A204.1 (cell line): ENCODE measurements around the gene ALG8.
"Not testable (repeated sequence)": the region's sequence is repeated elsewhere in the genome, so short reads cannot be mapped to it uniquely, and the experiment has no call there.

Experiments used
- FAIRE-seq: peaks from 2 replicates; lab custom pipeline; 2012; peaks lifted over from hg19 to GRCh38; lab: Jason Lieb, UNC

Gene ALG8

DNA sequence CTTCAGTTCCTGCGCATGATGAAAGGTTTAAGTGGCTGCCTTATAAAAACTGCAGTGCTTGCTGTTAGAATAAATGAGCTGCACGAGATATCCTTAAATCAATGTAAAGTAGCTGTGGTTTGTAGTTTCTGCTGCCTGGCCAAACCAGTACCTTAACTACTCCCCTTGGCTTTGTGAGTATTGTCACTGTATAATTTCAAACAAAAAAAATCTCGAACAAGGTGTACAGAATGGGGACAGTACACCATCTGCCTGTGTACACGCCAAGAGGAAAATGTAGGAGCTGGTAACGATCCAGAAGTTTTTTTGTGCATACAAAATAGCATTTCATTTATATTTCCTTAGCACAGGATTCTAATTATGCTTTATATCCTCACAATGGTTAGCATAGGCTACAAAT lies 39.2 kb downstream of the ALG8 start:
- FAIRE-seq: no peak

DNA sequence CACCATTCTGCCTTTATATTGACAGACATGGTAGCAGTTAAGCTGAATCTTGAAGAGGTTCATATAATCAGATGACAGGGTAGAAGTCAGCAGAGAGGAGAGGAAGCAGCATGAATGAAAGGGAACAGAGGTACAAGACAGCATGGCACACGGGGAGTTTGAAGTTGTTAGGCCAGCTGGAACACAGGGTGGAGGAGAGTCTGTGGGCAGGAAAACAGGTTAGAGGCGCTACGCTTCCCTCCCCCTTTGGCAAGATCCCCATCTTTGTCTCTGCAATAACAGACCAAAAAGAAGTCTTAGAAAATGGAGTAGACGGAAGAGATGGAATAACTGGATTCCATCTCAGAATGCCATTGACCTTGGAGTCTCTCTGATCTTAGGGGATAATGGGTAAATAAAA lies 39.8 kb downstream of the ALG8 start:
- FAIRE-seq: no peak

DNA sequence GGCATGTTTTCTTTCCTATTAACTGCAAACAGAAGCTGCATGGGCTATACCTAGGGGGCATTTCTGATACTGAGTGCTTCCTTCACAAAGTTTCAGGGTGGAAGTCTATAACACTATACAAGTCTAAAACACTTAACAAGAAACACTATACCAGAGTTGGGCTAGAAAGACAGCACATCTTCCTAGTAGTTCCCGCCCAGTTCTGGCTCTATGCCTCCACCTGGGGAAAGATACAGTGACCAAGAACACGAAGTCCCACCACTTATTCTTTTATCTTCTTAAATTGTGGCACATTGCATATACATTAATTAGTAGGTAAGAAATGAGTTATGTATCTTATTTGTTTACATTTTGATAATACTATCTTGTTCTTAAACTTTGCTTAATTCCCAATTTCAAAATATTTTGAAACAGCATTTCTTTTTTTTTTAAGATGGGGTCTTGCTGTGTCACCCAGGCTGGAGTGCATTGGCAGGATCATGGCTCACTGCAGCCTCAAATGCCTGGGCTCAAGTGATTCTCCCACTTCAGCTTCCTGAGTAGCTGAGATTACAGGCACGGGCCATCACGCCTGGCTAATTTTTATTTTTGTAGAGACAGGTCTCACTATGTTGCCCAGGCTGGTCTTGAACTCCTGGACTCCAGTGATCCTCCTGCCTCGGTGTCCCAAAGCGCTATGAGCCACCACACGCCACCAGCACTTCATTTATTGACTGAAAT lies 41.6 kb downstream of the ALG8 start:
- FAIRE-seq: no peak

DNA sequence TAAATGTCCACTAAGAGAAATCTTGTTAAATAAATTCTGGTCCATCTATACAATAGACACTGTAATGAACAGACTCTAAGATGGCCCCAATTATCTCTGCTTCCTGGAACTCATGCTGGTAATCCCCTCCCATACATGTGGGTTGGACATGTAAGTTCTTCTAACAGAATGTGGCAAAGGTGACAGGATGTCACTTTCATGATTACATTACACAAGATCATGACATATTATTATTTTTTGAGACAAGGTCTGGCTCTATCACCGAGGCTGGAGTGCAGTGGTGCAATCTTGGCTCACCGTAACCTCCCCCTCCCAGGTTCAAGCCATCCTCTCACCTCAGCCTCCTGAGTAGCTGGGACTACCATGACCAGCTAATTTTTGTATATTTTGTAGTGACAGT lies 45.2 kb downstream of the ALG8 start:
- FAIRE-seq: no peak

DNA sequence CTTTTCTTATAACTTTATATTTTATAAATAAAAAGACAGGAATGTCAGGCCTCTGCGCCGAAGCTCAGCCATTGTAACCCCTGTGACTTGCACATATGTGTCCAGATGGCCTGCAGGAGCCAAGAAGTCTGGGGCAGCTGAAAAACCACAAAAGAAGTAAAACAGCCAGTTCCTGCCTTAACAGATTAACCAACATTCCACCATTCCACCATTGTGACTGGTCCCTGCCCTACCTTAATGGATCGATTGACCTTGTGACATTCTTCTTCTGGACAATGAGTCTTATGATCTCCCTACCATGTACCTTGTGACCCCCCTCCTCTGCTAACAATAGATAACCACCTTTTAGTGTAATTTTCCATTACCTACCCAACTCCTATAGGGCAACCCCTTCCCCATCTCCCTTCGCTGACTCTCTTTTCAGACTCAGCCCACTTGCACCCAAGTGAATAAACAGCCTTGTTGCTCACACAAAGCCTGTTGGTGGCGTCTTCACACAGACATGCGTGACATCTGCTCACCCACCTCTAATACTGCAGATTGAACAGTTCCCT lies 52.8 kb downstream of the ALG8 start:
- FAIRE-seq: not testable (repeated sequence)

DNA sequence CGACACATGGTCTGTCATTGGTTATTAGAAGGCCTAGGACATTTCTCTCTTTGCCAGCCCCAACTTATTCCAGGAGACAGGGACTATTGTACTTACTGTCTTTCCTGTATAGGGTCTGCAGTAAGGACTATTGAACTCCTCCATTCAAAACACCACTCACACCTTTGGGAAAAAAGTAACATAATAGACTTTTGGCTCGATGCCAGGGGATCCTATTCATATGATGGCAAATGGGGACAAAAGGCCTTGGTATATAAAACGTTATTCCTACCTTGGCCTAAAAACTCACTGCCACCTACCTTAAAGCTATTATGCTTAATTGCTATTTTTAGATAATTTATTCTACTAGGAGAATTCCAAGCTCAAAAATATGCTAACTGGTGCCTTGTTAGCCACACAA lies 53.5 kb downstream of the ALG8 start:
- FAIRE-seq: no peak

DNA sequence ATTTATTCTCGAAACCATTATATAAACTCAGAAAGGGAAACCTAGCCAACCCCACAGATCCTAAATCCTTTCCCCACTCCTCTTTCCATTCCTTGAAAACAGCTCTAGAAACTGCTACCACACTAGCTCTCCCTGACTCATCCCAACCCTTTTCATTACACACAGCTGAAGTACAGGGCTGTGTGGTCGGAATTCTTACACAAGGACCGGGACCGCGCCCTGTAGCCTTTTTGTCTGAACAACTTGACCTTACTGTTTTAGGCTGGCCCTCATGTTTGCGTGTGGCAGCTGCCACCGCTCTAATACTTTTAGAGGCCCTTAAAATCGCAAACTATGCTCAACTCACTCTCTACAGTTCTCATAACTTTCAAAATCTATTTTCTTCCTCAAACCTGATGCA lies 54.9 kb downstream of the ALG8 start:
- not testable (repeated sequence) for FAIRE-seq

DNA sequence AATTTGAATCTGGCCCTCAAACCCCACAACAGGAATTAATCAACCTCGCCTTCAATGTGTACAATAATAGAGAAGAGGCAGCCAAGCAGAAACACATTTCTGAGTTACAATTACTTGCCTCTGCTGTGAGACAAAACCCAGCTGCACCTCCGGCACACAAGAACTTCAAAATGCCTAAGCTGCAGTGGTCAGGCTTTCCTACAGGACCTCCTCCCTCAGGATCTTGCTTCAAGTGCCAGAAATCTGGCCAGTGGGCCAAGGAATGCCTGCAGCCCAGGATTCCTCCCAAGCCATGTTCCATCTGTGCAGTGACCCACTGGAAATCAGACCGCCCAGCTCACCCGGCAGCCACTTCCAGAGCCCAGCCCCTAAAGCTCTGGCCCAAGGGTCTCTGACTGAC lies 56.4 kb downstream of the ALG8 start:
- no peak for FAIRE-seq

DNA sequence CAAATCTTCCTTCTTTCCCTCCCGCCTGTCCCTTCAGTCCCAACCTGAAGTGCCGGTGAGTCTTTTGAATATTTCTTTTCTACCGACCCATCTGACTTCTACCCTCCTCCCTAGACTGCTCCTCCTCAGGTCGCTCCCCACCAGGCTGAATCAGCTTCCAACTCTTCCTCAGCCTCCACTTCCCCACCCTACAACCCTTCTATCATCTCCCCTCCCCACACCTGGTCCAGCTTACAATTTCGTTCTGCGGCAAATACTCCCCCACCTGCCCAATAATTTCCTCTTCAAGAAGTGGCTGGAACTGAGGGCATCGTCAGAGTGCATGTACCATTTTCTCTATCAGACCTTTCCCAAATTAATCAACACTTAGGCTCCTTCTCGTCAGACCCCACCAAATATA lies 57.3 kb downstream of the ALG8 start:
- FAIRE-seq: no peak

DNA sequence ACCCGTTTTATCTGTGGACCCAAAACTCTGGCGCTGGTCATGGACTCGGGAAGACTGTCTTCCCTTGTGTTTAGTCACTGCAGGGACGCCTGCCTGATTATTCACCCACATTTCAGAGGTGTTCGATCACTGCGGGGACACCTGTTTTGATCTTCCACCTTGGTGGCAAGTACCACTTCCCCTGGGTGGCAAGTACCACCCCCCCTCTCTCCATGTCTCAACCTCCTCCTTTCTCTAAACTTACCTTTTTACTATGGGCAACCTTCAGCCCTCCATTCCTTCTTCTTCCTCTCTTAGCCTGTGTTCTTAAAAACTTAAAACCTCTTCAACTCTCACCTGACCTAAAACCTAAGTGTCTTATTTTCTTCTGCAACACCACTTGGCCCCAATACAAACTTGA lies 57.8 kb downstream of the ALG8 start:
- FAIRE-seq: no peak

DNA sequence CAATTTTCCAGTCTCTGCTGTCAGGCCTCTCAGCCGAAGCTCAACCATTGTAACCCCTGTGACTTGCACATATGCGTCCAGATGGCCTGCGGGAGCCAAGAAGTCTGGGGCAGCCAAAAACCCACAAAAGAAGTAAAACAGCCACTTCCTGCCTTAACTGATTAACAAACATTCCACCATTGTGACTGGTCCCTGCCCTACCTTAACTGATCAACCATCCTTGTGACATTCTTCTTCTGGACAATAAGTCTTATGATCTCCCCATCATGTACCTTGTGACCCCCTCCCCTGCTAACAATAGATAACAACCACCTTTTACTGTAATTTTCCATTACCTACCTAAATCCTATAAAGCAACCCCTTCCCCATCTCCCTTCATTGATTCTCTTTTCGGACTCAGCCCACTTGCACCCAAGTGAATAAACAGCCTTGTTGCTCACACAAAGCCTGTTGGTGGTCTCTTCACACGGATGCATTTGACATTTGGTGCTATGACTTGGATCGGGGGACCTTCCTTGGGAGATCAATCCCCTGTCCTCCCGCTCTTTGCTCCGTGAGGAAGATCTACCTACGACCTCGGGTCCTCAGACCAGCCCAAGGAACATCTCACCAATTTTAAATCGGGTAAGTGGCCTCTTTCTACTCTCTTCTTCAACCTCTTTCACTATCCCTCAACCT lies 58.5 kb downstream of the ALG8 start:
- FAIRE-seq: no peak

DNA sequence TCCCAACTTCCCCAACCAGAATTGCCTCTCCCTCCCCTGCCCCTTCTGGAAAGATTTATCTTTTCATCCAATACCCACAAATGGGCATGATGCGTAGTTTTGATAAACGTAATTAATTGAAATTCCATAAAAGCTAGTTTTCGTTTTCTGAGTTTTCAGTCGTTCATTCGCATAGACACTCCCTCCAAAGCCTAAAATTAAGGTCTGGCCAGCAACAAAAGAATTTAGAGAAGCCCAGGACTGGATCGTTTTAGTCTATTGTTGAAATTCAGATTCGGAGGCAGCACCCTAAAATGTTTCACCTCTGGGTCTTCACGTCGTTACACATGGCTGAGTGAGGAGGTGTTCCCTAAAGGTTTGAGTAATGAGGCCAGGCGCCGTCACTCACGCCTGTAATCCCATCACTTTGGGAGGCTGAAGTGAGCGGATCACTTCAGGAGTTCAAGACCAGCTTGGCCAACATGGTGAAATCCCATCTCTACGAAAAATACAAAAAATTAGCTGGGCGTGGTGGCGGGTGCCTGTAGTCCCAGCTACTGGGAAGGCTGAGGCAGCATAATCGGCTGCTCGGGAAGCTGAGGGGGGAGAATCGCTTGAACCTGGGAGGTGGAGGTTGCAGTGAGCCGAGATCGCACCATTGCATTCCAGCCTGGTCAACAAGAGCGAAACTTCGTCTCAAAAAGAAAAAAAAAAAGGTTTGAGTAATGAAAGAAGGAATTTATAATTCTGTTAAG lies 59.2 kb downstream of the ALG8 start:
- no peak for FAIRE-seq

DNA sequence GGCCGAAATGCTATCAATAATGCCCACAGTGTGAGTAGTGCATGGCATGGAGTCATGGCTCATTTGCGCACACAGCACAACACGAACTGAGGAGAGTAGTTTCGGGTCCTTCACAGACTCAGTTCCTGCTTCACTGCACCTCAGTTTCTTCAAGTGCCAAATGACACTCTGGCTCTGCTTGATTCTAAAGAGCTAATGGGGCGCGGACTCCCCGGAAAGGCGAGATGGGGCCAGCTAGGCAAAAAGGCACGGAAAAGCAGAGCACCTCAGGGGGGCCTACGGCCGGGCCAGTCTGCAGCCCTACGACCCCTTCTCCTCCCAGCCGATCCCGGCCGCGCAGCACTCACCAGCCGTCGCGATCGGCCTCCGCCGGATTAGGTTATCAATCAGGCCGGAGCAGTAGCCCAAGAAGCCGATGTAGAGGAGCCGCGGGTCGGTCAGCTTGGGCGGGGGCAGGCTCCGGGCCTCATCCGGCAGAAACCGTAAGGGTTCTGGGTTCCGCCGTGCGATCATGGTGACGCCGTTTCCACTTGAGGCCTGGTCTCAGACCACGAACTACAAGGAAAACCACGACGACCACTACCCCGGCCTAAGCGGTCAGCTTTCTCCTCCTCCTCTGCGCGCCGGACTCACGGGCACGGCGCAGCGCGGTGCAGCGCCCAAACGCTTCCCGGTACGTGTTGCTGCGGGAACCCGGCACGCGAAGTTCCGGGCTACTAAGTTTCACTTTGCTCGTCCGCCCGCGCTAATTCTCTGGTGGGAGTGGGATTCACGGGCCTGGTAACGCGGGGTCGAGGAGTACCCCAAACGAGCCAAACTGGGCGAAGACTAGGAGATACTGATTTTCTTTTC lies 60.0 kb downstream of the ALG8 start, which contains the start of gene NDUFC2:
TSS of gene NDUFC2 (minus strand) at position 631 of the 852 bp plus-strand sequence. CDS start at position 513, 118 bp downstream.
- no peak for FAIRE-seq

DNA sequence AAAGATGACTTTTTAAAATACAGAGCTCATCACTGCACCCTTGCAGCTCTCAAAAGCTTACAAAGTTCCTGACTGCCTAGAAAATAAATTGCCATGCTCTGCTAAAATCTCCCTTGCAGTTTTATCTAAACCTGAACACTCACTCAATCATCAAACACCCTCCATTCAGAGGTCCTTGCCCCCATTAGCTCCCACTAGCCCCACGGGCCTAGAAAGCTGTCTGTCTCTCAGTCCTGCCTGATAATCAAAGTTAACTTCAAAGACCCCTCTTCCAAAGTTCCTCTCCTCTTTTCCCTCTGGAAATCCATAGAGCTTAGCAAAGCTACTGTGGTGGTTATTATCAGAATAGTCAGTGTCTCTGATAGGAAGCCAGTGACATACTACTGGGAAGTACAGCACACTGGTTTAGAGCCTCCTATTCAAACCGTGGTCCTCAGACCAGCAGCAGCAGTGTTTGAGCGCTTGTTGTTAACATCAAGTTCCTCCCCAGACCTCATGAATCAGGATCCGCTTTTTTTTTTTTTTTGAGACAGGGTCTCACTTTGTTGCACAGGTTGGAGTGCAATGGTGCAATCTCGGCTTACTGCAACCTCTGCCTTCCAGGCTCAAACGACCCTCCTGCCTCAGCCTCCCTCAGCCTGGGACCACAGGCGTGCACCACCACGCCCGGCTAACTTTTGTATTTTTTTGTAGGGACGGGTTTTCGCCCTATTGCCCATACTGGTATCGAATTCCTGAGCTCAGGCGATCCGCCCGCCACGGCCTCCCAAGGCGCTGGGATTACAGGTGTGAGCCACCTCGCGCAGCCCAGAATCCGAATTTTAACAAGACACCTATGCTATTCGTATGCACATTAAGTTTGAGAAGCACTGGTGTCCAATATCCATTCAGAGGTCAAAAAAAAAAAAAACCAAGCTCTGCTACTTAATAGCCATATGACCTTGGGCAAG lies 60.9 kb downstream of the ALG8 start:
- FAIRE-seq: no peak

DNA sequence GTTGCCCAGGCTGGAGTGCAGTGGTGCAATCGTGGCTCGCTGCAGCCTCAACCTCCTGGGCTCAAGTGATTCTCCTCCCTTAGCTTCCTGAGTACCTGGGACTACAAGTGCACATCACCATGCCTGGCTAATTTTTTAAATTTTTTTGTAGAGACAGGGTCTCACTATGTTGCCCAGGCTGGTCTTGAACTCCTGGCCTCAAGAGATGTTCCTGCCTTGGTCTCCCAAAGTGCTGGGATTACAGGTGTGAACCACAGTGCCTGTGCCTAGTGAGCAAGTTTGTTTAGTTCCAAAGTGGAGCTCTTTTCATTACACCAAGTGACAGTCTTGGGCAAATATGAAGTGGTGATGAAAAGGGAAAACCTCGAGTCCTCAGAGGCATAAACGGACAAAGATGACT lies 61.8 kb downstream of the ALG8 start:
- not testable (repeated sequence) for FAIRE-seq

DNA sequence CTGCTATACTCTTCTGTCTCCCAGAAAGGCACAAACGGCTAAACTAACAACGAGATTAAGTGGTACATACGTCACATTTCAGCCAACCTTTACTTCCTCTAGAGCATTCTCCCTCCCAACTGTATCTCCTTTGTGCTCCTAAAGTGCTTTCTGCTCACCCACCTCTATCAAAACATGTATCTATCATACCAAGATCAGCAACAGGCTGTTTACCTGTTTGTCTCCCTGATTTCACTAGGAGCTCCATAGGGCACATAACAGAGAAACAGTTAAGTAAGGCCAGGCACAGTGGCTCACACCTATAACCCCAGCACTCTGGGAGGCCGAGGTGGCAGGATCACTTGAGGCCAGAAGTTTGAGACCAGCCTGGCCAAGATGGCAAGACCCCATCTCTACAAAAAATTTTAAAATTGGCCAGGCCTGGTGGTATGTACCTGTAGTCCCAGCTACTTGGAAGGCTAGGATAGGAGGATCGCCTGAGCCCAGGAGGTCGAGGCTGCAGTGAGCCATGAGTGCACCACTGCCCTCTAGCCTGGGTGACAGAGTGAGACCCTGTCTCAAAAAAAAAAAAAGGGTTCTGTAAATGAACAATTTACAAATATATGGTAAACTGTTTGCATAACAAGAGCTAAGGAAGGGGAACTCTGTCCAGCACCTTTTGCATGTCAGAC lies 62.6 kb downstream of the ALG8 start:
- no peak for FAIRE-seq

DNA sequence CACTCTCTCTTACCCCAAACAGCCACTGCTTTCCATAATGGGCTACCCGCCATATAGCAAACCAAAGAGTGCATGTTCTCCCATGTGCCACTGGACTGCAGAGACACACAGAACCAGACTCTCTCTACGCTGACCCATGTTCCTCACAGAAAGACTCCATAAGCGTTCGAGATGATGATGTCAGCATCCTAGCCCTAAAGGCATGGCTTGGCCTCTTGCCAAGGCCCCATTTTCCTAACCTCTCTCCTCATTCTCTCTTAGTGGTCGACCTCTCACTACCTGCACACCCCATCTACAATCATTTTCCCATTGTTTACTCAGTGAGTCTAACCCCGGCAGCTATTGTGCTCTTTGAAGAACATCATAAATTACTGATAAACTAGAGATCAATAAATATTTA lies 64.7 kb downstream of the ALG8 start:
- no peak for FAIRE-seq

DNA sequence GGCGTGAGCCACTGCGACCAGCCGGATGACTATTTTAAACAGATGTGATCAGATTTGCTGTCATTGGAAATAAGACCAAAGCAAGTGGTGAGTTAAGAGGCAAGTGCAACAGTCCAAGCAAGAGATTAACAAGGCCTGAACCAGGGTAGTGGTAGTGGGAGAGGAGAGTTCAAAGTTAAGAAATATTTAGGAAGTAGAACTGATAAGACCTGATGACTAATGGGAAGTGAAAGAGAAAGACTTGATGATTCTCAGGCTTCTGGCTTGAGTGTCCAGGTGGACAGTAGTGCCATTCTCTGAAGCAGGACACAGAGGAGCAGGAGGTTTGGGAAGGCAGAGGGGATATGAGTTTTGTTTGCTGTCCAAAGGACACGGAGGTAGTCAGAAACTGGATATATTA lies 67.0 kb downstream of the ALG8 start:
- FAIRE-seq: no peak

DNA sequence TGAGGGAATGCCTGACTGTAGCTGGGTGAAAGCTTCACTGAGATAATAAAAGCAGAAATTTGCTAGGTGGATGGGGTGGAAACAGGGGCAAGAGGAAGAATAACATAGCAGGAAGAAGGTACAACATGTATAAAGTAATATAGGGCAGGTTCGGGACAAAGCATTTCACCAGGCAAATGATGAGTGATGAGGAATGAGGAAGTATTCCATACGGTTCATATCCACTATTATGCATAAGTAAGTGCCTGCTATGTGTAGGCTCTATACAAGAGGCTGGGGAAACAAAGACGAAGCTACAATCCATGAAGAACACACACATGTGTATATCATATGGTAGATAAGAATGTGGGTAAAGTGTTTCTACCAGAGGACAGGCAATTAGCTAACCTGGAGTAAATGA lies 67.7 kb downstream of the ALG8 start:
- no peak for FAIRE-seq

DNA sequence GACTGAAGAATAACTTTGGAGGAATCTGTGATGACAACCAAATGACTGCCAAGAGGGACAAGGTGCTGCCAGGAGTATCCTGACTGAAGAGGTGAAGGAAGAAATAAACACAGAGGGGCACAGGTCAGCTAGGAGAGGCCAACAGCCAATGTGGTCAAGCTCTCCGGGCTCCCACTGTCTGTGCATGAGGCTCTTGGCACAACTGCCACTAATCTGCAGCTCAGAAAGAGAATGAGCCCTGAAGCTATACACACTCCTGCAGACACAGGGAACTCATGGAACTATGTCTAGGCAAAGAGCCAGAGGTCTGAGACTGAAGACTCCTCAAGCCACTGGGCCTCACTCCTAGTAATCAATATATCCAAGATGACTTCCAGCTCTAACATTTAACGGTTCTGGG lies 68.8 kb downstream of the ALG8 start:
- FAIRE-seq: no peak
